GM12878 (cell line): ENCODE results near the gene HS3ST2.

Experiments used
- ATF7 ChIP-seq: fragments of 450-650 bp; IDR thresholded peaks from 2 replicates; pipeline ENCODE4 v1.6.1; 2016; ENCODE audit warnings: low read depth, mild to moderate bottlenecking
- BHLHE40 ChIP-seq, 2 experiments: fragments of 450-650 bp in 1 of 2; IDR thresholded peaks; 2 replicates each; pipeline ENCODE4 v1.6.1; 2011 to 2017; ENCODE audit warnings: low read depth in 2 of 2, borderline replicate concordance in 1 of 2, improper control_type of control experiment in 1 of 2, low read length in 1 of 2, mild to moderate bottlenecking in 1 of 2
- EP300 ChIP-seq, 2 experiments: fragments of 150-350 bp in 1 of 2; IDR thresholded peaks; 2 replicates each; pipeline ENCODE4 v1.6.1; 2011 to 2012; ENCODE audit warnings: low read depth in 2 of 2, low read length in 2 of 2, borderline replicate concordance in 1 of 2, improper control_type of control experiment in 1 of 2, inconsistent platforms in 1 of 2; ENCODE audit not compliant: control insufficient read depth in 1 of 2
- HDGF ChIP-seq: fragments of 450-650 bp; IDR thresholded peaks from 2 replicates; pipeline ENCODE4 v1.6.1; 2016; ENCODE audit warnings: antibody characterized with exemption
- POLR2AphosphoS2 ChIP-seq: IDR thresholded peaks from 2 replicates; pipeline ENCODE4 v1.6.1; 2011; ENCODE audit warnings: low read depth, mild to moderate bottlenecking, low read length, improper control_type of control experiment, moderate library complexity
- RAD21 ChIP-seq: IDR thresholded peaks from 2 replicates; pipeline ENCODE4 v1.6.1; 2011; ENCODE audit warnings: mild to moderate bottlenecking, low read depth, low read length, moderate library complexity; ENCODE audit not compliant: insufficient read depth
- RBBP5 ChIP-seq: fragments of 200-600 bp; sonication (generic); conservative IDR thresholded peaks from 2 replicates; pipeline ENCODE4 v1.6.1; 2016
- SREBF1 ChIP-seq: IDR thresholded peaks from 2 replicates; pipeline ENCODE4 v1.6.1; 2012; ENCODE audit warnings: mild to moderate bottlenecking, low read length
- ZZZ3 ChIP-seq: IDR thresholded peaks from 2 replicates; pipeline ENCODE4 v1.6.1; 2011; ENCODE audit warnings: low read depth; ENCODE audit not compliant: control insufficient read depth, insufficient read length
- TF ChIP-seq, protein P1 (sequence below), 3 experiments: IDR thresholded peaks in 2 of 3; conservative IDR thresholded peaks in 1 of 3; 2 replicates each; pipeline ENCODE4 v1.5.1; 2011; ENCODE audit warnings: low read depth in 3 of 3, low read length in 3 of 3, mild to moderate bottlenecking in 3 of 3, control low read depth in 2 of 3, moderate library complexity in 2 of 3, inconsistent platforms in 1 of 3, mixed read lengths in 1 of 3; ENCODE audit not compliant: control insufficient read depth in 2 of 3, insufficient read depth in 1 of 3; ENCODE audit errors: extremely low read depth in 1 of 3
- TF ChIP-seq, protein P2 (sequence below): fragments of 450-650 bp; IDR thresholded peaks from 2 replicates; pipeline ENCODE4 v1.6.1; 2014; ENCODE audit warnings: mild to moderate bottlenecking

DNA sequence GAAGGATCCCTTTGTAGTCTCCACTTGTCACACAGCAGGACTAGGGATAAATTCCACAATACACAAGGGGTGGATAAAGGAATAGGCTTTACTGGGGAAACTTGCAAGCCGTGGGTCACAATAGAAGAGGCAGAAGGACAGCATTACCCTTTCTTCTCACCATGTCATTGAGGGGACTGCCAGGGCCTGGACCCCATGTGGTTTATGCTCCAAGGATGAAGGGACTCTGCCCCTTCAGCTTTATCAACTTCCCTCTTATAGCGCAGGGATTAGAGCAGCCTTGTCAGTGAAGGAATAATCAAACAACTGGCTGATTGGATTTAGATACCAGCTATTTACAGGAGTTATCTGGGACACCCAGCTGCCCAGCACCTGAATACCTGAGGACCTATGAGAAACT is 89.8 kb downstream of the HS3ST2 start:
- TF ChIP-seq RBBP5: no peak
- TF ChIP-seq, protein P1, sequence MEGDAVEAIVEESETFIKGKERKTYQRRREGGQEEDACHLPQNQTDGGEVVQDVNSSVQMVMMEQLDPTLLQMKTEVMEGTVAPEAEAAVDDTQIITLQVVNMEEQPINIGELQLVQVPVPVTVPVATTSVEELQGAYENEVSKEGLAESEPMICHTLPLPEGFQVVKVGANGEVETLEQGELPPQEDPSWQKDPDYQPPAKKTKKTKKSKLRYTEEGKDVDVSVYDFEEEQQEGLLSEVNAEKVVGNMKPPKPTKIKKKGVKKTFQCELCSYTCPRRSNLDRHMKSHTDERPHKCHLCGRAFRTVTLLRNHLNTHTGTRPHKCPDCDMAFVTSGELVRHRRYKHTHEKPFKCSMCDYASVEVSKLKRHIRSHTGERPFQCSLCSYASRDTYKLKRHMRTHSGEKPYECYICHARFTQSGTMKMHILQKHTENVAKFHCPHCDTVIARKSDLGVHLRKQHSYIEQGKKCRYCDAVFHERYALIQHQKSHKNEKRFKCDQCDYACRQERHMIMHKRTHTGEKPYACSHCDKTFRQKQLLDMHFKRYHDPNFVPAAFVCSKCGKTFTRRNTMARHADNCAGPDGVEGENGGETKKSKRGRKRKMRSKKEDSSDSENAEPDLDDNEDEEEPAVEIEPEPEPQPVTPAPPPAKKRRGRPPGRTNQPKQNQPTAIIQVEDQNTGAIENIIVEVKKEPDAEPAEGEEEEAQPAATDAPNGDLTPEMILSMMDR (IDR thresholded peaks at IDR 0.05 in 2 of 3, conservative IDR thresholded peaks at IDR 0.05 in 1 of 3; ENCODE audit: control insufficient read depth in 2 of 3, extremely low read depth in 1 of 3, insufficient read depth in 1 of 3, low read depth in 3 of 3, low read length in 3 of 3): no peak
- no peak for TF ChIP-seq ZZZ3
- no peak for TF ChIP-seq POLR2AphosphoS2
- no peak for TF ChIP-seq RAD21
- TF ChIP-seq, protein P2, sequence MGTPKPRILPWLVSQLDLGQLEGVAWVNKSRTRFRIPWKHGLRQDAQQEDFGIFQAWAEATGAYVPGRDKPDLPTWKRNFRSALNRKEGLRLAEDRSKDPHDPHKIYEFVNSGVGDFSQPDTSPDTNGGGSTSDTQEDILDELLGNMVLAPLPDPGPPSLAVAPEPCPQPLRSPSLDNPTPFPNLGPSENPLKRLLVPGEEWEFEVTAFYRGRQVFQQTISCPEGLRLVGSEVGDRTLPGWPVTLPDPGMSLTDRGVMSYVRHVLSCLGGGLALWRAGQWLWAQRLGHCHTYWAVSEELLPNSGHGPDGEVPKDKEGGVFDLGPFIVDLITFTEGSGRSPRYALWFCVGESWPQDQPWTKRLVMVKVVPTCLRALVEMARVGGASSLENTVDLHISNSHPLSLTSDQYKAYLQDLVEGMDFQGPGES: no peak
- no peak for TF ChIP-seq SREBF1
- TF ChIP-seq HDGF: no peak
- no peak for TF ChIP-seq BHLHE40 (IDR thresholded peaks at IDR 0.05; ENCODE audit: borderline replicate concordance in 1 of 2, low read depth in 2 of 2, low read length in 1 of 2)
- TF ChIP-seq EP300 (IDR thresholded peaks at IDR 0.05; ENCODE audit: borderline replicate concordance in 1 of 2, control insufficient read depth in 1 of 2, low read depth in 2 of 2, low read length in 2 of 2): no peak
- no peak for TF ChIP-seq ATF7
